Fibroblast of pulmonary artery (primary cell): Measurements from ENCODE around the gene AGAP5.
A peak's percentile ranks its signal among the peaks of the same experiment; 100 is the strongest.
"Not testable (repeated sequence)": the region's sequence is repeated elsewhere in the genome, so short reads cannot be mapped to it uniquely, and the experiment has no call there.

Experiments
- DNase-seq: peaks from one replicate; pipeline ENCODE4 v3.0.0-alpha.2; 2010; ENCODE audit warnings: low read depth
- H3K4me3 ChIP-seq: replicated peaks from 2 replicates; pipeline ENCODE4 v1.5.1; 2011; ENCODE audit warnings: low read depth, mild to moderate bottlenecking, control low read depth, low read length, moderate library complexity
- TF ChIP-seq, protein P1 (sequence below): IDR thresholded peaks from 2 replicates; pipeline ENCODE4 v1.5.1; 2011; ENCODE audit warnings: mild to moderate bottlenecking, control low read depth, low read length, inconsistent platforms; ENCODE audit errors: missing control alignments

The AGAP5 gene

DNA sequence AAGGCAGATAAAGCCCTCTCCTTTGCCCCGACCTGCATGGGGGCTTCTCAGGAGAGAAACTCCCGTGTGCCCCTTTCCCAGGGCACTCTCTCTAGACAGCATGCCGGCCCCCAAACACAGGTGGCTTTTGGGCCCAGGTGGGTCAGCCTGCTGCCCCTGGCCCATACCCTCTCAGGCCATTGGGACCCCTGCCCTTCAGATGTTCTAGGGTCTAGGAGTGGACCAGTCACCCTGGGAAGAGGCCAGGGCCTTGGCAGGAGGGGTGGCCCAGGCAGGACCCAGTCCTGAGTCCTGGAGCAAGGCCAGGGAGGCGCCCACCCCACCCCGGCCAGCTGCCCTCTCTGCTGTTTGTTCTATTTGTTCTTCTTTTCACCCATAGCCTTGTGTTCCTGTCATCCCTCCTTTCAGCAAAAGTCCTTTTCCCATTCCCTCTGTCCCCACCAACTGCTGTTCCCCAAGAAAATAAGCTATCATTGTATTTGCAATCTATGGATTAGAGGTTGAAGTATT, 36.9 kb upstream of the AGAP5 start:
- TF ChIP-seq, protein P1, sequence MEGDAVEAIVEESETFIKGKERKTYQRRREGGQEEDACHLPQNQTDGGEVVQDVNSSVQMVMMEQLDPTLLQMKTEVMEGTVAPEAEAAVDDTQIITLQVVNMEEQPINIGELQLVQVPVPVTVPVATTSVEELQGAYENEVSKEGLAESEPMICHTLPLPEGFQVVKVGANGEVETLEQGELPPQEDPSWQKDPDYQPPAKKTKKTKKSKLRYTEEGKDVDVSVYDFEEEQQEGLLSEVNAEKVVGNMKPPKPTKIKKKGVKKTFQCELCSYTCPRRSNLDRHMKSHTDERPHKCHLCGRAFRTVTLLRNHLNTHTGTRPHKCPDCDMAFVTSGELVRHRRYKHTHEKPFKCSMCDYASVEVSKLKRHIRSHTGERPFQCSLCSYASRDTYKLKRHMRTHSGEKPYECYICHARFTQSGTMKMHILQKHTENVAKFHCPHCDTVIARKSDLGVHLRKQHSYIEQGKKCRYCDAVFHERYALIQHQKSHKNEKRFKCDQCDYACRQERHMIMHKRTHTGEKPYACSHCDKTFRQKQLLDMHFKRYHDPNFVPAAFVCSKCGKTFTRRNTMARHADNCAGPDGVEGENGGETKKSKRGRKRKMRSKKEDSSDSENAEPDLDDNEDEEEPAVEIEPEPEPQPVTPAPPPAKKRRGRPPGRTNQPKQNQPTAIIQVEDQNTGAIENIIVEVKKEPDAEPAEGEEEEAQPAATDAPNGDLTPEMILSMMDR, result no peak
- no peak overlapping the region for H3K4me3 ChIP-seq
- DNase-seq, result no peak

DNA sequence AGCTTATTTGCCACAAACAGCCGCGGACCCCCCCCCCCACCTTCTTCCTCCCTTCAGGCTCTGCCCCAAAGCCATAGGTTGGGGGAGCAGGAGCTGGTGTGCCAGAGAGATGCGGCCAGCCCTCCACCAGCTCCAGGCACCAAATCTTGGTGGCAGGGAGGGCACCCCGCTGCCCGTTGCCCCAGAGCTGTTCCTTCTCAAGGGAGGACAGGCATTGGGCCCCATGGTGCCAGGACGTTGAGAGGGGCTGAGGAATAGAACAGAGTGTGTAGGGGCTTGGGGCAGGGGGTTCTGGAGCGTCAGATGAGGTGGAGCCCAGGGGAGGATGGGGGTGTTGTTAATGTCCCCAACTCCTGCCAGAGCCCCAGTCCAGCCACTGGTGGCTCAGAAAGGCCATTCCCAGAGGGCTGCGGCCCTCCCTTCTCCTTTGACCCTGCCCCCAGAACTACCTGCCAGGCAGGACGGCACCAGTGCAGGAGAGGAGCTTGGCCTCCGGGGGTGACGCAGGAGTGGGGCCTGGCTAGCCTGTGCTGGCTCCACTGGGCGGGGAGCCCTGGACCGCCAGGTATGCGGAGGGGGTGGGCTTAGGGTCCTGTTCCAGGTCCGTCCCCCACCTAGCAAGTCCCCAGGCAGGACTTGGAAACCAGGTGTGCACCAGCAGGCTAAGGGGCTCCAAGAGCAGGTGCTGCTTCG, 36.3 kb upstream of the AGAP5 start:
- no peak overlapping the region for H3K4me3 ChIP-seq
- no peak for DNase-seq
- TF ChIP-seq, protein P1, result no peak

DNA sequence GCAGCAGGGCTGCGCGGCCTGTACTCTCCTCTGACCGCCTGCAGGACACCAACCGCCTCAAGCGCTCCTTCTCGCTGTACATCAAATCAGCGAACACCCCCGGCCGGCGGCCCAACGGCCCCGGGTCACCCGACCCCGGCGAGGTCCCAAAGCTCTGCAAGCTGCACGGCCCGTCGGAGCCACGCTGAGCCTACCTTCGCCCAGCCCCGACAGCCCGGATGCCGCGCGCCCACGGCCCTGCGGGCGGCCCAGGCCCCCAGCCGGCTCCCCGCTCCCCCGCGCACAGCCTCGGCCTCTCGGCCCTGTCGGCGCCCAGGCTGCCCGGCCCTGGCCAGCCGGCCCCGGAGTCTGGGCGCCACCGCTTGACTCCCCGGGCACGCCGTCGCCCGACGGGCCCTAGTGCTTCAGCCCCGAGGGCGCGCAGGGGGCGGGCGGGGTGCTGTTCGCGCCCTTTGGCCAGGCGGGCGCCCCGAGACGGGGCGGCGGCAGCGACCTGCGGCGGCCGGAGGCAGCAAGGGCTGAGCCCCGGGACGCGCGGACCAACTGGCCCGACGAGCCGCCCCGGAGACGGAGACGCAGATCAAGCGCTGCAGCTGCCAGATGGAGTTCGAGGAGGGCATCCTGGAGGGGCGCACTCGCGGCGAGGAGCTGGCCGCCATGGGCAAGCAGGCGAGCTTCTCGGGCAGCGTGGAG, 35.2 kb upstream of the AGAP5 start:
- DNase-seq, result no peak
- TF ChIP-seq, protein P1, result no peak
- no peak overlapping the region for H3K4me3 ChIP-seq

DNA sequence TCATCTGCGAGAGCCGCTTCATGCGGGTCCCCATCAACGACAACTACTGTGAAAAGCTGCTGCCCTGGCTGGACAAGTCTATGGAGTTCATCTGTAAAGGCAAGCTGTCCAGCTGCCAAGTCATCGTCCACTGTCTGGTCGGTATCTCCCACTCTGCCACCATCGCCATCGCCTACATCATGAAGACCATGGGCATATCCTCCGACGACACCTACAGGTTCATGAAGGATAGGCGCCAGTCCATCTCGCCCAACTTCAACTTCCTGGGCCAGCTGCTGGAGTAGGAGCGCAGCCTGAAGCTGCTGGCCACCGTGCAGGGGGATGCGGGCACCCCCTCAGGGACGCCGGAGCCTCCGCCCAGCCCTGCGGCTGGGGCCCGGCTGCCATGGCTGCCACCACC, 34.5 kb upstream of the AGAP5 start:
- TF ChIP-seq, protein P1, result no peak
- no peak for DNase-seq
- no peak overlapping the region for H3K4me3 ChIP-seq

DNA sequence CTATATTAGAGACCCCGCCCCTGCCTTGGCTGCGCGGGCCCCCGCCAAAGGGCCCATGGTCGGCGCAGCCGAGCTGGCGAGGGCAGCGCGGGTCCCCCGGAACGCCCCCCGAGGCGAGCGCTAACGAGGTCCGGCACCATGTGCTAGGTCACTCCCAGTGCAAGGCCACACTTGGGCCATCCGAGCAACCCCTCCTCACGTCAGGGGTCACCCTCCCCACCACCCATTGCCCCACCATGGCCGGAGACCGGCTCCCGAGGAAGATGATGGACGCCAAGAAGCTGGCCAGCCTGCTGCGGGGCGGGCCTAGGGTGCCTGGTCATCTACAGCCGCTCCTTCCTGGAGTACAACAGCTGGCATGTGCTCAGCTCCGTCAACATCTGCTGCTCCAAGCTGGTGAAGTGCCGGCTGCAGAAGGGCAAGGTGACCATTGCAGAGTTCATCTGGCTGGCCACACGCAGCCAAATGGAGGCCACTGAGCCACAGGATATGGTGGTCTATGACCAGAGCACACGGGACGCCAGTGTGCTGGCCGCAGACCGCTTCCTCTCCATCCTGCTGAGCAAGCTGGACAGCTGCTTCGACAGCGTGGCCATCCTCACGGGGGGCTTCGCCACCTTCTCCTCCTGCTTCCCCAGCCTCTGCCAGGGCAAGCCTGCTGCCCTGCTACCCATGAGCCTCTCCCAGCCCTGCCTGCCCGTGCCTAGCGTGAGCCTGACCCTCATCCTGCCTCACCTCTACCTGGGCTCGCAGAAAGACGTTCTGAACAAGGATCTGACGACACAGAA, 33.9 kb upstream of the AGAP5 start:
- peak overlapping the region; percentile 93 for H3K4me3 ChIP-seq
- DNase-seq, result no peak
- TF ChIP-seq, protein P1, result no peak

DNA sequence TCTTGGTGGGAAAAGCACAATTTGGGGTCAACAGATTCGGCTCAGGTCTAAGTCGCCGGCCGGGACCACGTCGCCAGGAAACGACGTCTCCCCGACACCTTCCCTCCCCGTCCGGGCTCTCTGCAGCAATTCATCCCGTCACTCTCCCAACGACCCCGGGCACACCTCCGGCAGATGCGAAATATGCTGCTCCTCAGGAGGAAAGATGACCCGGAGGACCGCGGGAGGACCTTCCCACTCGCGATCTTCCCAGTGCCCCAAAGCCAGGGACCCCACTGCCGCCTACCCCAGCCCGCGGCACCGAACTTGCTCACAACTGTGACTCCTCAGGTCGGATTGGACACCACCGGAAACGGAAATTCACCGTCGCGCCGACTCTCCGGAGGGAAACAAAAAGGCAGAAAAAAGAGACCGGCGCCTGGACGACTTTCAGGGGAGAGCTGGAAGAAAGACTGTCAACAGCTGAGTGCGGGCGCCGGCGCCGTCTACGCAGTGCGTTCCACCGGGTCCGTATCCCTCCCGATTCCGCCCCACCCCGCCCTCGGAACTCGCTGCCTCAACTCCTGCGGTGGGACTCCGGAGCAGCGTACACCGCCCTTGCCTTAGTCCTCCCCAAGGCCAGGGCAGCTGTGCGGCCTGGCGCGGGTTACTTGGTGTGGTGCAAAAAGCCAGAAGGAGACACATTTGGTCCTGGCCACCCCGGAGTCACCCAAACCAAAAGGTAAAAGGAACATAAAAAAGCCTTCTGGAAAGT, 32.4 kb upstream of the AGAP5 start:
- TF ChIP-seq, protein P1, result no peak
- peak; percentile 91 for DNase-seq
- peak overlapping the region; percentile 93 for H3K4me3 ChIP-seq

DNA sequence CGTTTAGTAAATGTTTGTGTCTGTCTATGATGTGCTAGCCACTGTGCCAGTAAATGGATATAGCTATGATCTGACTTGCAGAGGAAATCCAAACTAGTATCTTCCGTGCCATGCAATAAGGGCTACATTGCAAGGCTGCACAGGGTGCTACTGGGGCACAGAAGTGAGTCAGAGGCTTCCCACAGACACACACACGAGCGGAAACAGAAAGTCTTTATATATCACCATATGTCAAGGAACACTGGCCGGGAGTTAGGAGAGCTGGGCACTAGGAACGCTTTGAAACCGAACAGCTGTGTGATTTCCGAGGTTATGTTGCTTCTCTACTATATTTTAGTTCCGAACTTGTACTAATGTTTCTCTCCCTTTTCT, 31.9 kb upstream of the AGAP5 start:
- H3K4me3 ChIP-seq, result peak overlapping the region; percentile 93
- DNase-seq, result not testable (repeated sequence)
